Mucosa of stomach (tissue), 1 donor: Measurements from ENCODE around the gene PRR11.

Source experiments
- H3K27me3 ChIP-seq: one replicate; pipeline ENCODE4 v1.7.0; 2013; ENCODE audit warnings: mild to moderate bottlenecking, low read length; ENCODE audit not compliant: control insufficient read depth, insufficient read depth
- H3K36me3 ChIP-seq: one replicate; pipeline ENCODE4 v1.7.0; 2013; ENCODE audit warnings: low read length; ENCODE audit not compliant: control insufficient read depth, insufficient read depth
- H3K4me1 ChIP-seq: one replicate; pipeline ENCODE4 v1.7.0; 2013; ENCODE audit warnings: mild to moderate bottlenecking, low read length; ENCODE audit not compliant: control insufficient read depth, insufficient read depth
- H3K4me3 ChIP-seq: one replicate; pipeline ENCODE4 v1.7.0; 2013; ENCODE audit warnings: low read length
- H3K9ac ChIP-seq: one replicate; pipeline ENCODE4 v1.7.0; 2013; ENCODE audit warnings: mild to moderate bottlenecking, low read length, moderate library complexity
- H3K9me3 ChIP-seq: one replicate; pipeline ENCODE4 v1.7.0; 2013; ENCODE audit warnings: mild to moderate bottlenecking, low read length, moderate library complexity; ENCODE audit not compliant: control insufficient read depth
- donor health status: Pancreatic carcinoma.

PRR11 gene

GRCh38 chr17:59155439-59156177, at the start of gene PRR11:
PRR11 (plus strand) TSS chr17:59155746; CDS start chr17:59169753, 14,007 bp downstream.
- peak within 1 kb of the TSS; percentile 53 for H3K4me3 ChIP-seq
- peak within 1 kb of the TSS; percentile 65 for H3K9ac ChIP-seq
- H3K27me3 ChIP-seq: no peaks in the 10 kb centered on the region
- H3K4me1 ChIP-seq: peaks cover 17% of the 10 kb centered on the region
- H3K36me3 ChIP-seq: no peaks in the 10 kb centered on the region
- H3K9me3 ChIP-seq: no peaks in the 10 kb centered on the region

GRCh38 chr17:59105852-59106462, 49.6 kb upstream of the PRR11 start:
- Histone ChIP-seq H3K9ac (peak overlapping the region; percentile 65), H3K36me3 (no peaks in the 10 kb centered on the region), H3K9me3 (no peaks in the 10 kb centered on the region), H3K4me3 (peak overlapping the region; percentile 80), H3K4me1 (no peaks in the 10 kb centered on the region), H3K27me3 (no peaks in the 10 kb centered on the region)

GRCh38 chr17:59106463-59107305, 48.9 kb upstream of the PRR11 start, which contains the start of gene TRIM37:
TRIM37 (minus strand) TSS chr17:59106880; CDS start chr17:59106461, 419 bp downstream.
- Histone ChIP-seq H3K36me3 (no peaks in the 10 kb centered on the region), H3K9me3 (no peaks in the 10 kb centered on the region), H3K27me3 (no peaks in the 10 kb centered on the region), H3K4me1 (no peaks in the 10 kb centered on the region), H3K9ac (peak within 1 kb of the TSS; percentile 65), H3K4me3 (peak within 1 kb of the TSS; percentile 80)

GRCh38 chr17:59107306-59107670, 48.3 kb upstream of the PRR11 start:
- H3K4me1 ChIP-seq: no peaks in the 10 kb centered on the region
- peak overlapping the region; percentile 65 for H3K9ac ChIP-seq
- no peaks in the 10 kb centered on the region for H3K36me3 ChIP-seq
- H3K9me3 ChIP-seq: no peaks in the 10 kb centered on the region
- H3K4me3 ChIP-seq: peak overlapping the region; percentile 61
- H3K27me3 ChIP-seq: no peaks in the 10 kb centered on the region

- Histone ChIP-seq H3K4me3 (no peak overlapping the region), H3K9ac (no peak overlapping the region), H3K4me1 (no peaks in the 10 kb centered on the region), H3K9me3 (no peaks in the 10 kb centered on the region), H3K27me3 (no peaks in the 10 kb centered on the region), H3K36me3 (no peaks in the 10 kb centered on the region)
These were observed 47.0 kb upstream of the PRR11 start for GRCh38 chr17:59108400-59109102.

- Histone ChIP-seq H3K9me3 (no peaks in the 10 kb centered on the region), H3K4me1 (no peaks in the 10 kb centered on the region), H3K36me3 (no peaks in the 10 kb centered on the region), H3K9ac (no peak overlapping the region), H3K27me3 (no peaks in the 10 kb centered on the region), H3K4me3 (no peak overlapping the region)
These were observed 44.6 kb upstream of the PRR11 start for GRCh38 chr17:59110973-59111372.

GRCh38 chr17:59111539-59111938, 44.0 kb upstream of the PRR11 start:
- Histone ChIP-seq H3K9ac (no peak overlapping the region), H3K4me3 (no peak overlapping the region), H3K9me3 (no peaks in the 10 kb centered on the region), H3K4me1 (no peaks in the 10 kb centered on the region), H3K36me3 (no peaks in the 10 kb centered on the region), H3K27me3 (no peaks in the 10 kb centered on the region)

GRCh38 chr17:59115474-59115873, 40.1 kb upstream of the PRR11 start:
- Histone ChIP-seq H3K36me3 (no peaks in the 10 kb centered on the region), H3K4me3 (no peak overlapping the region), H3K4me1 (no peaks in the 10 kb centered on the region), H3K9me3 (no peaks in the 10 kb centered on the region), H3K27me3 (no peaks in the 10 kb centered on the region), H3K9ac (no peak overlapping the region)

- Histone ChIP-seq H3K4me3 (no peak overlapping the region), H3K27me3 (no peaks in the 10 kb centered on the region), H3K4me1 (no peaks in the 10 kb centered on the region), H3K9ac (no peak overlapping the region), H3K9me3 (no peaks in the 10 kb centered on the region), H3K36me3 (no peaks in the 10 kb centered on the region)
These were observed 33.6 kb upstream of the PRR11 start for GRCh38 chr17:59121901-59122480.

GRCh38 chr17:59124665-59125064, 30.9 kb upstream of the PRR11 start:
- Histone ChIP-seq H3K9ac (no peak overlapping the region), H3K27me3 (no peaks in the 10 kb centered on the region), H3K4me1 (no peaks in the 10 kb centered on the region), H3K9me3 (no peaks in the 10 kb centered on the region), H3K4me3 (no peak overlapping the region), H3K36me3 (no peaks in the 10 kb centered on the region)

- Histone ChIP-seq H3K27me3 (no peaks in the 10 kb centered on the region), H3K9me3 (no peaks in the 10 kb centered on the region), H3K36me3 (no peaks in the 10 kb centered on the region), H3K9ac (no peak overlapping the region), H3K4me3 (no peak overlapping the region), H3K4me1 (no peaks in the 10 kb centered on the region)
These were observed 28.6 kb upstream of the PRR11 start for GRCh38 chr17:59126809-59127417.
